Activated CD4-positive, alpha-beta T cell treated with anti-CD3 and anti-CD28 coated beads for 36 hours (primary cell): Measurements from ENCODE around the gene MS4A18. TPM values are rescaled to one million over a fixed set of nuclear protein-coding genes. Genes with fewer than 3 reads are reported as not detected.

Source experiments
- ATAC-seq: fragments of 200-7000 bp; cut with Tn5 transposase; one replicate; pipeline ENCODE4 v1.10.0; 2021; ENCODE audit warnings: mild to moderate bottlenecking, moderate library complexity
- CTCF ChIA-PET: fragments of 350-600 bp; sonication (Branson Sonifier 250); formaldehyde crosslinking; loops from one replicate; lab custom pipeline; 2021; ENCODE audit warnings: antibody characterized with exemption; lab: Charles Lee
- POLR2A ChIA-PET: fragments of 350-600 bp; sonication (Branson Sonifier 250); formaldehyde crosslinking; loops from one replicate; lab custom pipeline; 2021; ENCODE audit warnings: antibody characterized with exemption, inconsistent platforms; lab: Charles Lee
- DNase-seq: peaks from one replicate; pipeline ENCODE4 v3.0.0-alpha.2; 2020
- H3K27ac Mint-ChIP-seq: one replicate; pipeline ENCODE4 v1.8.0; 2021; ENCODE audit warnings: mixed read lengths
- H3K27me3 Mint-ChIP-seq: one replicate; pipeline ENCODE4 v1.8.0; 2021; ENCODE audit warnings: mixed read lengths
- H3K36me3 Mint-ChIP-seq: one replicate; pipeline ENCODE4 v1.8.0; 2021; ENCODE audit warnings: low read depth, mixed read lengths
- H3K4me1 Mint-ChIP-seq: one replicate; pipeline ENCODE4 v1.8.0; 2021; ENCODE audit warnings: mixed read lengths
- H3K4me3 Mint-ChIP-seq: one replicate; pipeline ENCODE4 v1.8.0; 2021; ENCODE audit warnings: mild to moderate bottlenecking, moderate library complexity, mixed read lengths
- H3K9me3 Mint-ChIP-seq: one replicate; pipeline ENCODE4 v1.8.0; 2021; ENCODE audit warnings: low read depth, mixed read lengths
- intact Hi-C, 2 experiments: fragments of 100-400 bp; cut with DNase I in 1 of 2; cut with micrococcal nuclease in 1 of 2; formaldehyde crosslinking; loops; one replicate each; pipeline versions ENCODE4 v1.14.2 to v1.15.1; 2022 to 2024; cut with DNase I, micrococcal nuclease
- total RNA-seq, 2 experiments: library from RNA; stranded (reverse); gene quantifications; one replicate each; pipeline ENCODE4 v1.2.3, GENCODE V29; 2021

Gene MS4A18
- total RNA-seq, 2 experiments from 2014 or later = not detected

DNA sequence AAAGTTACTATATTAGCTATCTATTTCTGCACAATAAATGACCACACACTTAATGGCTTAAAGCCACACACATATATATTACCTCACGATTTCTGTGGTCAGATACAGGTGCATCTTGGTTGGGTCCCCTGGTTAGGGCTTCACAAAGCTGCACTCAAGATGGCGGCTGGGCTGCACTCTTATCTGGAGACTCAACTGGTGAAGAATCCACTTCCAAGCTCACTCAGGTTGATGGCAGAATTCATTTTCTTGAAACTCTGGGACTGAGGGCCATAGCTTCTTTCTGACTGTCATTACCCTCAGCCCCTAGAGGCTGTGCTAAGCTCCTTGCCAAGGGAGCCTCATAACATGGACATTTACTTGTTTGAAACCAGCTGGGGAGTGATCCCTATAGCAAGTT is 55.5 kb downstream of the MS4A18 start:
- H3K9me3 Mint-ChIP-seq = no peaks in the 10 kb centered on the region
- H3K27ac Mint-ChIP-seq = no peak overlapping the region
- ChIA-PET CTCF (interaction anchor here (0.6 to 7.9 kb wide), 4 partner anchors 11 to 110 kb away, joined by 3 to 105 read pairs (median 4); no protein-coding TSS in a partner anchor), POLR2A (no interaction called here)
- DNase-seq (no peak), ATAC-seq (no peak)
- no peak overlapping the region for H3K4me3 Mint-ChIP-seq
- no peaks in the 10 kb centered on the region for H3K27me3 Mint-ChIP-seq
- intact Hi-C loops = no loop called here
- H3K36me3 Mint-ChIP-seq = no peaks in the 10 kb centered on the region
- peaks cover 5% of the 10 kb centered on the region for H3K4me1 Mint-ChIP-seq

DNA sequence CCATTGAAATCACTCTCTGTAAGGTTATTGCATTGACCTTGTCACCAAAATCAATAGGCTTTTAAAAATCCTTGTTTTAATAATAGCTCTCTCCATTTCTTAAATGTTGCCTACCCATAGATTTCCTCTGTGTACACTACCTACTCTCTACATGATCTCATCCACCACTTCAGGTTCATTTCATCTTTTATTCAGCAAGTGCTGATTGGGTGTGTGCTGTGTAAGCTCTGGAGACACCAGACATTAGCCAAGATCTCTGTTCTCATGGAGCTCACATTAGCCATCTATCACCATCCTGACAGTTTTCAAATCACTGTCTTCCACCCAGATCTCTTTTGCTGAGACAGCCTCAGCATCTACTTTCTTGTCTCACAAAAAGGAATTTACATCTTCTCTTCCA is 56.3 kb downstream of the MS4A18 start:
- no peak for DNase-seq
- Mint-ChIP-seq H3K4me3 (no peak overlapping the region), H3K27ac (no peak overlapping the region), H3K4me1 (no peaks in the 10 kb centered on the region), H3K9me3 (no peaks in the 10 kb centered on the region), H3K36me3 (no peaks in the 10 kb centered on the region), H3K27me3 (no peaks in the 10 kb centered on the region)
- intact Hi-C loops = no loop called here
- ATAC-seq = no peak
- ChIA-PET POLR2A (no interaction called here), CTCF (interaction anchor here (0.9 to 7.9 kb wide), 2 partner anchors 17 to 51 kb away, joined by 6 to 105 read pairs; no protein-coding TSS in a partner anchor)

DNA sequence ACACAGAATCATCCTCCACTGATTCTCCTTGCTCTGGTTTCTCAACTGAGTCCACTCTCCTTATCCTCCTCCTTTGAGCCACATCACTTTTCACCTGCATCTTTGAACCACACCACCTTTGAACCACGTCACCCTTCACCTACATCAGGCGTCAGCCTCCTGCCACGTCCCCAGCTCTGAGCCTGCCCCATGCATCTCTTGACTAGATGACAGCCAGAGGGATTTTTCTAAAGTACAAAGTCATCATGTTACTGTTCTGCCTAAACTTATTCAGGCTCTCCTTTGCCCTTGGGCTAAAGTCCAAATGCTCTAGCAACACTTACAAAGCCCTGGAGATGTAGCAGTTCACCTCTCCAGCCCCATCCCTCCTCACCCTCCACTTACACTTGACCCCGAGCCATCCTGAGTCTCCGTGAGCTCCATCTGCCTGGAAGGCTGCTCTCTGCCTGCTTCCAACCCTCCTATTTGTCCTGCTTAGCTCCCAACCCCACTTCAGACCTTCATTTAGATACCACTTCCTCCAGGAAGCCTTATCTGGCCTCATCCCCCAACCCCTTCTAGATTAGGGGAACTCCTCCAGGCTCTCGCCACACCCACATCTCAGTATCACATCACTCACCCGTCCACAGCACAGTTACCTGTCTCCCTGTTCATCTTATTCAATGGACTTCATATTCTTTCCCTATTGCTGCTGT is 56.9 kb downstream of the MS4A18 start:
- POLR2A ChIA-PET = no interaction called here

DNA sequence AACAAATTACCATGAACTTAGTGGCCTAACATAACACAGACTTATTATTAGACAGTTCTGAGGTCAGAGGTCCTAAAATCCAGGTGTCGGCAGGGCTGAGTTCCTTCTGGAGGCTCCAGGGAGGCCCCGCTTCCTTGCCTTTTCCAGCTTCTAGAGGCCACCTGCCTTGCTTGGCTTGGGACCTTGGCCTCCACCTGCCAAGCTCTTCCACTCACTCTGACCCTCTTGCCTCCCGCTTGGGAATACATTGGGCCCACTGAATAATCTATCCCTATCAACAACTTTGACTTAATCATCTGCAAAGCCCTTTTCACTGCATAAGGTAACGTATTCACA is 57.4 kb downstream of the MS4A18 start:
- ATAC-seq (no peak), DNase-seq (no peak)
- no peak overlapping the region for H3K27ac Mint-ChIP-seq
- no peaks in the 10 kb centered on the region for H3K27me3 Mint-ChIP-seq
- no peaks in the 10 kb centered on the region for H3K36me3 Mint-ChIP-seq
- H3K4me3 Mint-ChIP-seq = no peak overlapping the region
- intact Hi-C loops = no loop called here
- ChIA-PET CTCF (interaction anchor here (0.9 kb wide), 1 partner anchor 14 kb away, joined by 4 read pairs; no protein-coding TSS in a partner anchor), POLR2A (no interaction called here)
- no peaks in the 10 kb centered on the region for H3K9me3 Mint-ChIP-seq
- no peaks in the 10 kb centered on the region for H3K4me1 Mint-ChIP-seq

More for the DNA sequence above, 56.9 kb downstream of the MS4A18 start:
- Mint-ChIP-seq H3K36me3 (no peaks in the 10 kb centered on the region), H3K27me3 (no peaks in the 10 kb centered on the region), H3K4me1 (no peaks in the 10 kb centered on the region), H3K4me3 (no peak overlapping the region), H3K9me3 (no peaks in the 10 kb centered on the region), H3K27ac (no peak overlapping the region)
- CTCF ChIA-PET = interaction anchor here (7.9 kb wide), 1 partner anchor 17 kb away, joined by 105 read pairs; no protein-coding TSS in a partner anchor
- no peak for ATAC-seq
- no peak for DNase-seq
- intact Hi-C loops = no loop called here

DNA sequence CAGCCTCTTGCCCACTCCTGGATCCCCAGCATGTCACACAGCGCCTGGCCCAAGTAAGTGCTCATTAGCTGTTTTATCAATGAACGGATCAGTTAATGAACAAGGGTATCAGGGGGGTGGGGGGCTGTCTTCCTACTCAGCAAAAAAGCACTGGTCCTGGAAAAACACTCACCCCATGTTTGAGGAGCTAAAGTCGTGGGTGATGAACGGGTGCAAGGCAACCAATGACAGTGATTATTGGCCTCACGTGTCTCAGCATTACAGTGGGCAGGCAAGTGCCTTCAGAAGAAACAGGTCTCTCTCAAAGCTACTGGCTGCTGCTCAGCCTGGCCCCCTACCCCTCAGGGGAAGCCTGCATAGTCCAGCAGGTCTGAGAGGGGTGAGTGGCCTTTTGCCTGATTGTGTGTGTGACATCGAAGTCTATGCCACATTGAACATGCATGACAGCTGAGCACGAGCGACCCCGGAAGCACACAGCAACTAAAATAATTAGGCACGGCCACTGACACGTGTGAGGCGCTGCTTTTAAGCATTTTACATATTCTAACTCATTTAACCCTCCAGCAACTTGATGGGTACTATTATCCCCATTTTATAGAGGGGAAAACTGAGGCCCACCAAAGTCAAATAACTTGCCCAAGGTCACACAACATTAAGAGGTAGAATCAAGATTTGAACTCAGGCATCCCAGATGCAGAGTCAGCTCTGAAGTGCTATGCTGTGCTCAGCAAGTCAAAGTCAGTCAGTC is 58.0 kb downstream of the MS4A18 start:
- no peaks in the 10 kb centered on the region for H3K27me3 Mint-ChIP-seq
- CTCF ChIA-PET = interaction anchor here (0.9 kb wide), 1 partner anchor 15 kb away, joined by 4 read pairs; no protein-coding TSS in a partner anchor
- POLR2A ChIA-PET = no interaction called here
- no peak overlapping the region for H3K27ac Mint-ChIP-seq
- no peak overlapping the region for H3K4me3 Mint-ChIP-seq
- ATAC-seq = no peak
- H3K4me1 Mint-ChIP-seq = no peaks in the 10 kb centered on the region
- no peaks in the 10 kb centered on the region for H3K36me3 Mint-ChIP-seq
- intact Hi-C loops = no loop called here
- DNase-seq = no peak
- no peaks in the 10 kb centered on the region for H3K9me3 Mint-ChIP-seq

DNA sequence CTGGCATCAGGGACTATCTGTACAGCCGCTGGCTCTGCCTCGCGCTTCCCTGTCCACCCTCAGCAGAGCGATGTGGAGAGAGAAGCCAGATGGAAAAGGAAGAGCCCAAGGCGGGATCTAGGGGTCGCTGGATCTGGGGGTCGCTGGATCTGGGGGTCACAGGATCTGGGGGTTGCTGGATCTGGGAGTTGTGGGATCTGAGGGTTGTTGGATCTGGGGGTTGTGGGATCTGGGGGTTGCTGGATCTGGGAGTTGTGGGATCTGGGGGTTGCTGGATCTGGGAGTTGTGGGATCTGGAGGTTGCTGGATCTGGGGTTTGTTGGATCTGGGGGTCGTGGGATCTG is 58.6 kb downstream of the MS4A18 start:
- ATAC-seq = no peak
- CTCF ChIA-PET = interaction anchor here (0.9 kb wide), 1 partner anchor 15 kb away, joined by 4 read pairs; no protein-coding TSS in a partner anchor
- no peaks in the 10 kb centered on the region for H3K9me3 Mint-ChIP-seq
- DNase-seq = no peak
- no peak overlapping the region for H3K27ac Mint-ChIP-seq
- no peaks in the 10 kb centered on the region for H3K36me3 Mint-ChIP-seq
- POLR2A ChIA-PET = no interaction called here
- no peaks in the 10 kb centered on the region for H3K27me3 Mint-ChIP-seq
- intact Hi-C loops = no loop called here
- no peaks in the 10 kb centered on the region for H3K4me1 Mint-ChIP-seq
- no peak overlapping the region for H3K4me3 Mint-ChIP-seq

DNA sequence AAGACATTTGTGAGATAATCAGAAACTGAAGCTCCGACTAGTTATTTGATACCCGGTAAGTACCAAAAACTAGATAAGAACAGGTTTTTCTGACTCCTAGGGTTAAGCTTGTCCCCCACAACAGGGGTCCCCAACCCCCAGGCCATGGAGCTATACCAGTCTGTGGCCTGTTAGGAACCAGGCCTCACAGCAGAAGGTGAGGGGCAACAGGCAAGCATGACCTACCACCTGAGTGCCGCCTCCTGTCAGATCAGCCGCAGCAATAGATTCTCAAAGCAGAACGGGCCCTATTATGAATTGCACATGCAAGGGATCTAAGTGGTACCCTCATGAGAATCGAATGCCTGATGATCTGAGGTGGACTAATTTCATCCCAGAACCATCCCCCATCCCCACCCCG is 59.4 kb downstream of the MS4A18 start:
- H3K4me1 Mint-ChIP-seq = no peaks in the 10 kb centered on the region
- no peak overlapping the region for H3K27ac Mint-ChIP-seq
- no peaks in the 10 kb centered on the region for H3K36me3 Mint-ChIP-seq
- no peak overlapping the region for H3K4me3 Mint-ChIP-seq
- intact Hi-C loops = no loop called here
- ChIA-PET CTCF (no interaction called here), POLR2A (no interaction called here)
- no peaks in the 10 kb centered on the region for H3K27me3 Mint-ChIP-seq
- ATAC-seq = no peak
- no peak for DNase-seq
- no peaks in the 10 kb centered on the region for H3K9me3 Mint-ChIP-seq

DNA sequence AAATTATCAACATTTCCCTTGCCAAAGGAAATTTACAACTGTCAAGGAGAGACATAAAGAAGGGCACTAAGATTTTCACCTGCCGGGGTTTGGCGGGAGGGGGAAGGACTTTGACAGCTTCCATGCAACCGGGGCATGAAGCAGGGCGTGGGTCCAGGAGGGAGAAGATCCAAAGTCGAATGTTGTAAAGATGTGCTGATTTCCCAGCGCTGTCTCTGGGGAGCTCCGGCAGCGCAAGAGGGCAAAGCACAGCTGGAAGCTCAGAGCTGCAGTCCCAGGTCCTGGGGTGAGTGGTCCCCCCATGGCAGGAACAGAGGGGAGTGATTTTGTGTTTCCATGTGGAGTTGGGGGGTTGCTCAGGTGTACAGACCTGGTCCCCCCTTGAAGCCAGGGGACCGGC is 60.6 kb downstream of the MS4A18 start, which contains the start of gene MS4A10:
MS4A10 (plus strand) TSS at position 198 of the 400 bp plus-strand sequence. CDS start 5,003 bp downstream, outside the sequence.
- H3K9me3 Mint-ChIP-seq = no peaks in the 10 kb centered on the region

DNA sequence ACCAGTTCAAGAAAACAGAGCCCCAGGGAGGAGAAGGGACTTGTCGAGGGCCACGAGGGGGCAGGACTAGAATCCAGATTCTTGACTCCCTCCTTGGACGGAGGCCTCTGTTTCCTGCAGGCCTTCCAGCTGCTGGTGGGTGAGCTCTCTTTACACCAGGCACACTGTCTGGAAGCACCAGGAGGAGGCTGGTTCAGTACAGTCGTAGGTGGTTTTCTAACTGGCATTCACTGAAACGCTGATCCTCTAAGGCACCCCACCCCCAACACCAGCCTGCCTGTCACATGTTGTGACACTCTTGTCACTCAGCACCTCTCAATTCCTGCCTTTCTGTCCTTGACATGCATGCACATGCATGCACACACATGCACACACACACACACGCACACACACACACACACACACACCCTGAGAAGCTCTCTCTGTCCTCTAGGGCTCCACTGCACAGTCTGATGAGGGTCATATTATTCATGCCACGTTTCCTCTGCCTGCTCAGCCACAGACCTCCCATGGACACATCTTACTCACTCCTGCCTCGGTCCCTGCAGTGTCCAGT is 61.4 kb downstream of the MS4A18 start:
- intact Hi-C loops = no loop called here
- DNase-seq = no peak
- ChIA-PET CTCF (no interaction called here), POLR2A (no interaction called here)
- no peak overlapping the region for H3K27ac Mint-ChIP-seq
- H3K4me3 Mint-ChIP-seq = no peak overlapping the region
- H3K4me1 Mint-ChIP-seq = no peaks in the 10 kb centered on the region
- no peak for ATAC-seq
- no peaks in the 10 kb centered on the region for H3K36me3 Mint-ChIP-seq
- H3K27me3 Mint-ChIP-seq = no peaks in the 10 kb centered on the region
- no peaks in the 10 kb centered on the region for H3K9me3 Mint-ChIP-seq

More for the DNA sequence above, 60.6 kb downstream of the MS4A18 start, which contains the start of gene MS4A10:
- Mint-ChIP-seq H3K27ac (no peak within 1 kb of the TSS), H3K4me1 (no peaks in the 10 kb centered on the region), H3K27me3 (no peaks in the 10 kb centered on the region), H3K4me3 (no peak within 1 kb of the TSS), H3K36me3 (no peaks in the 10 kb centered on the region)
- CTCF ChIA-PET = interaction anchor here (0.7 to 0.8 kb wide), 2 partner anchors 22 to 47 kb away, joined by 3 to 4 read pairs; no protein-coding TSS in a partner anchor
- POLR2A ChIA-PET = no interaction called here
- no peak for ATAC-seq
- intact Hi-C loops = no loop called here
- no peak for DNase-seq

DNA sequence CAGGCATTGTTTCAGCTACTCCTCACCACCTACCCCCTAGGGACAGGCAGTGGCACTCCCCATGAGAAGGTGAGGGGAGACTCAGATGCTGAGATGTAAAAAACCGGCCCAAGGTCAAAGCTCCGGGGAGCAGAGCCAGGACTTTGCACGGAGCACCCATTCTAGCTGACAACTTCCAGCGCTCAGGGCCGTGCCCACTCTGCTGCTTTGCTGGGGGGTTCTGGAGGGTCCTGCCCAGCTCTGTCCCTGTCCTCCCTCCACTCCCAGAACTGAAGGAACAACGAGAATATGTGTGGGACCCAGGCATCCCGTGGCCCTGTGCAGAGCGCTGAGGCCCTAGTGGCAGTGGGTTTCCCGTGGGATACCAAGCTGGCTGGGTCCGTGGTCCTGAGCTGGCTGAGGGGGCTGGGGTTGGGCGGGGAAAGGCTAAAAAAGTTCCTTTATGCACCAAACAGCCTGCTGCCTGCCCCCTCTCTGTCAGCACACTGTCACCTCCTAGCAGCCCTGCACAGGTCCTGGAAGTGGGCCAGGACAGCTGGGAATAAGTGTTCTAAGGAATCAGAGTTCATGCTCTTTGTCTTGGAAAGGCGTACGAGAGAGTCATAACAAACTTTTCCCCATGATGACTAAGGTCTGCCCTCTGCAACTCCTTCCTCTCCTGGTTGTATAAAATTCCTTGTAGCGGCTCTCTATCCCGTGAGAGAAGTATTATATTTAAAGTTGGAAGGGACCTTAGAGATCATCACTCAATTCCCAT is 62.5 kb downstream of the MS4A18 start:
- H3K4me3 Mint-ChIP-seq = no peak overlapping the region
- POLR2A ChIA-PET = no interaction called here
- H3K27me3 Mint-ChIP-seq = no peaks in the 10 kb centered on the region
- no peak for DNase-seq
- CTCF ChIA-PET = no interaction called here
- no peaks in the 10 kb centered on the region for H3K4me1 Mint-ChIP-seq
- intact Hi-C loops = no loop called here
- no peak overlapping the region for H3K27ac Mint-ChIP-seq
- ATAC-seq = no peak
- no peaks in the 10 kb centered on the region for H3K9me3 Mint-ChIP-seq
- H3K36me3 Mint-ChIP-seq = no peaks in the 10 kb centered on the region

DNA sequence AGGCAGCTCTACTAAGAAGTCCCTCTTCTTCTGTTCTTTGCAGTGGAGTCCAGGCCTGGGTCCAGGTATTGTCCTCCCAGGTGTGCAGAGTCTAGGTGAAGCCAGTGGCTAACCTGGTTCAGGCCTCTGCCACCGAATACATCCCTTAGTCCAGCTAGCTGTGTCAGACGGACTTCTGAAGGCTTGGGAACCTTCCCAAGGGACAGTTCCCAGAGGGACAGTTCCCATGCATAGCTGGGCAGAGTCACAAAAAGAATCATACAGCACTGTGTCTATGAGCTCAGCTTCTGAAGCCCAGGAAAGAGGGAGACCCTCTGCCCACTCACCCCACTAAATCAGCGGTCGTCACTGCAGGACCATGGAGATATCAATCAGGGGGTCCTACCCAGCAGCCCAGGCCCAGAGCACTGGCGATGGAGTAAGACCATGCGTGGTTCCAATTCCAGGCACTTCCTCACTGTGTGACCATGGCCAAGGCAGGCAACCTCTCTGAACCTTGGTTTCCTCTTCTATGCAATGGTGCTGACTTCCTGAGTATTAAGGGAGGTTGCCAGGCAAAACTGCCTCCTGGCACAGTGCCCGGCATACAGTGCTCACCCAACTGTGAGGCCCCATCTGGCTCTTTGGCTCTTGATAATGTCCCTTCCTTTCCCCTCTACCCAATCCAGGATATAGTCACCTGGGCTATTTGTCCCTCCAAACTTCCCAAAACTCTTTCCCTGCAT is 64.0 kb downstream of the MS4A18 start:
- Mint-ChIP-seq H3K27me3 (no peaks in the 10 kb centered on the region), H3K9me3 (no peaks in the 10 kb centered on the region), H3K36me3 (no peaks in the 10 kb centered on the region), H3K27ac (no peak overlapping the region), H3K4me1 (no peaks in the 10 kb centered on the region), H3K4me3 (no peak overlapping the region)
- DNase-seq (no peak), ATAC-seq (no peak)
- CTCF ChIA-PET = no interaction called here
- intact Hi-C loops = no loop called here
- POLR2A ChIA-PET = no interaction called here
